Stimulated activated CD4-positive, alpha-beta T cell treated with anti-CD3 and anti-CD28 coated beads, Interleukin-4, amount 100 ng/mL, for 4 hours (primary cell): ENCODE results near the gene ABCE1.

ENCODE experiments used
- DNase-seq, 2 experiments: peaks; one replicate each; pipeline ENCODE4 v3.0.0-alpha.2; 2020

The ABCE1 gene

GRCh38 chr4:145097821-145098674 lies at the start of gene ABCE1, which contains the start of gene ANAPC10:
ABCE1 (plus strand) TSS chr4:145098311; CDS start chr4:145104413, 6,102 bp downstream.
ANAPC10 (minus strand) TSS chr4:145098196; CDS start chr4:145096099, 2,097 bp downstream.
- DNase-seq: peak; percentile 92 to 97

GRCh38 chr4:145048817-145049216 lies 49.3 kb upstream of the ABCE1 start:
- no peak for DNase-seq

GRCh38 chr4:145049241-145049640 lies 48.9 kb upstream of the ABCE1 start:
- no peak for DNase-seq

GRCh38 chr4:145055533-145056257 lies 42.4 kb upstream of the ABCE1 start:
- DNase-seq: no peak

GRCh38 chr4:145056325-145057130 lies 41.6 kb upstream of the ABCE1 start:
- no peak for DNase-seq

- no peak for DNase-seq
These were observed 39.9 kb upstream of the ABCE1 start for GRCh38 chr4:145058256-145058655.

- no peak for DNase-seq
These were observed 36.7 kb upstream of the ABCE1 start for GRCh38 chr4:145061318-145061920.

- DNase-seq: no peak
These were observed 32.0 kb upstream of the ABCE1 start for GRCh38 chr4:145066063-145066501.

- no peak for DNase-seq
These were observed 28.8 kb upstream of the ABCE1 start for GRCh38 chr4:145069361-145069760.

GRCh38 chr4:145071560-145071959 lies 26.6 kb upstream of the ABCE1 start:
- no peak for DNase-seq

- DNase-seq: no peak
These were observed 22.2 kb upstream of the ABCE1 start for GRCh38 chr4:145075742-145076468.

- DNase-seq: no peak
These were observed 21.6 kb upstream of the ABCE1 start for GRCh38 chr4:145076469-145076855.

GRCh38 chr4:145081756-145082155 lies 16.4 kb upstream of the ABCE1 start:
- no peak for DNase-seq

- DNase-seq: no peak
These were observed 14.1 kb upstream of the ABCE1 start for GRCh38 chr4:145083891-145084605.

GRCh38 chr4:145090380-145090779 lies 7.7 kb upstream of the ABCE1 start:
- DNase-seq: no peak

- no peak for DNase-seq
These were observed 4.5 kb upstream of the ABCE1 start for GRCh38 chr4:145093638-145094037.

- no peak for DNase-seq
These were observed 735 bp upstream of the ABCE1 start for GRCh38 chr4:145097331-145097820.

- peak in 1 of 2 experiments; percentile 53 for DNase-seq
These were observed 545 bp downstream of the ABCE1 start for GRCh38 chr4:145098675-145099037.

GRCh38 chr4:145099653-145100052 lies 1.5 kb downstream of the ABCE1 start:
- DNase-seq: no peak

- DNase-seq: no peak
These were observed 3.0 kb downstream of the ABCE1 start for GRCh38 chr4:145101091-145101490.

GRCh38 chr4:145102619-145103018 lies 4.5 kb downstream of the ABCE1 start:
- no peak for DNase-seq
